SU-DHL-6 (cell line): Measurements from ENCODE around the gene GNAS.

ENCODE experiments used
- H2AFZ ChIP-seq: fragments of 200-600 bp; sonication (generic); 2 replicates; pipeline ENCODE4 v1.6.1; 2014; ENCODE audit warnings: low read depth, mild to moderate bottlenecking, moderate library complexity, mixed read lengths, antibody characterized with exemption, low read length; ENCODE audit not compliant: severe bottlenecking
- H3F3A ChIP-seq: fragments of 200-600 bp; shearing (Covaris generic); 2 replicates; pipeline ENCODE4 v1.6.0; 2016; ENCODE audit warnings: antibody characterized with exemption, mild to moderate bottlenecking; ENCODE audit not compliant: insufficient read depth
- H3K27ac ChIP-seq: fragments of 200-600 bp; sonication (generic); 2 replicates; pipeline ENCODE4 v1.5.1; 2016; ENCODE audit warnings: low read depth, mild to moderate bottlenecking, low read length, moderate library complexity, mixed read lengths
- H3K27me3 ChIP-seq: fragments of 200-600 bp; sonication (generic), shearing (Covaris generic); 2 replicates; pipeline ENCODE4 v1.6.0; 2014; ENCODE audit warnings: mild to moderate bottlenecking, low read length
- H3K36me3 ChIP-seq: fragments of 200-600 bp; sonication (generic); 2 replicates; pipeline ENCODE4 v1.6.1; 2014; ENCODE audit warnings: mild to moderate bottlenecking, low read length, mixed read lengths
- H3K4me2 ChIP-seq: fragments of 300-600, 200-600 bp; shearing (Covaris generic), sonication (generic); 2 replicates; pipeline ENCODE4 v1.6.0; 2014; ENCODE audit warnings: low read length, low read depth, mild to moderate bottlenecking; ENCODE audit not compliant: poor library complexity, severe bottlenecking
- H3K4me3 ChIP-seq: fragments of 200-600 bp; sonication (generic); 2 replicates; pipeline ENCODE4 v1.5.1; 2014; ENCODE audit warnings: antibody characterized with exemption, low read length, mild to moderate bottlenecking, mixed read lengths; ENCODE audit not compliant: insufficient read depth, poor library complexity, severe bottlenecking
- H3K79me2 ChIP-seq: fragments of 200-600 bp; sonication (generic); 2 replicates; pipeline ENCODE4 v1.6.1; 2014; ENCODE audit warnings: mild to moderate bottlenecking, low read length, moderate library complexity; ENCODE audit not compliant: insufficient read depth
- H3K9ac ChIP-seq: fragments of 200-600 bp; sonication (generic); 2 replicates; pipeline ENCODE4 v1.7.0; 2014; ENCODE audit warnings: mild to moderate bottlenecking, low read length
- H3K9me2 ChIP-seq: fragments of 200-600 bp; sonication (generic); replicated peaks from 2 replicates; pipeline ENCODE4 v1.6.1; 2014; ENCODE audit warnings: low read length; ENCODE audit not compliant: insufficient read depth
- H3K9me3 ChIP-seq: fragments of 200-600 bp; sonication (generic); 2 replicates; pipeline ENCODE4 v1.6.1; 2014; ENCODE audit warnings: low read length, mixed read lengths; ENCODE audit not compliant: insufficient read depth
- H4K20me1 ChIP-seq: fragments of 200-600 bp; sonication (generic); 2 replicates; pipeline ENCODE4 v1.6.1; 2014; ENCODE audit warnings: low read depth, mild to moderate bottlenecking, antibody characterized with exemption, low read length, moderate library complexity, mixed read lengths
- EZH2phosphoT487 ChIP-seq: fragments of 200-600 bp; sonication (generic), shearing (Covaris generic); conservative IDR thresholded peaks from 2 replicates; pipeline ENCODE4 v1.6.1; 2018; ENCODE audit warnings: mild to moderate bottlenecking, antibody characterized with exemption, low read length, moderate library complexity, mixed read lengths
- TF ChIP-seq, protein P1 (sequence below): fragments of 200-600 bp; sonication (generic); IDR thresholded peaks from one replicate; pipeline ENCODE4 v1.5.1; 2017; ENCODE audit warnings: antibody characterized with exemption, mild to moderate bottlenecking, low read length, moderate library complexity; ENCODE audit not compliant: insufficient read depth, poor library complexity, severe bottlenecking

GNAS gene

DNA sequence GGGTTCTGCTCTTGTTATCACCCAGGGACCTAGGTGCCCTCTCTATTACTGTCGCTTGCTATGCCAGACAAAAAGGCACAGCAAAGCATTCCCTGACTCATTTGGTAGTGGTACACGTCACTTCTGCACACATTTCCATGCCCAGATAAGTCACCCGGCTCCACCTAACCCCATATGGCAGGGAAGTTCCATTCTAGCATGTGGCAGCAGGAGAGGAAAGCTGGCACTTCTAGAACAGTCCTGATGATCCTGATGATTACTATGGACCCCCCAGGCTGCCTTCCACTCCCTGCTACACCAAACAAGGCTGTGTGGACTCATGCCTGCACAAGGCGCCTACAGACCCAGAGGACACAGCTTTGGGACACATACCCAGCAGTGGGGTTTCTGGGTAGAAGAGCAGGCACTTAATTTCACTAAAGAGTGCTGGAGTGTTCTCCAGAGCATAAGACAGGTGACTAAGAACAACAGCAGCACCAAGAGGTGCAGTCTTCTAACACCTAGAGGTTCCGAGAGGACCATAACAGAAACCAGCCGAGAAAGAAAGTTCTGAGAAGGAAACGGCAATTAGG lies 75.1 kb downstream of the GNAS start:
- Histone ChIP-seq H3K4me2 (no peak overlapping the region), H3K27me3 (no peaks in the 10 kb centered on the region), H3K9me3 (no peaks in the 10 kb centered on the region), H4K20me1 (no peaks in the 10 kb centered on the region), H3K9me2 (no peaks in the 10 kb centered on the region), H3F3A (no peaks in the 10 kb centered on the region), H2AFZ (no peak overlapping the region), H3K36me3 (no peaks in the 10 kb centered on the region), H3K79me2 (no peaks in the 10 kb centered on the region), H3K4me3 (no peak overlapping the region), H3K27ac (no peak overlapping the region), H3K9ac (no peak overlapping the region)
- no peak for TF ChIP-seq EZH2phosphoT487
- TF ChIP-seq, protein P1, sequence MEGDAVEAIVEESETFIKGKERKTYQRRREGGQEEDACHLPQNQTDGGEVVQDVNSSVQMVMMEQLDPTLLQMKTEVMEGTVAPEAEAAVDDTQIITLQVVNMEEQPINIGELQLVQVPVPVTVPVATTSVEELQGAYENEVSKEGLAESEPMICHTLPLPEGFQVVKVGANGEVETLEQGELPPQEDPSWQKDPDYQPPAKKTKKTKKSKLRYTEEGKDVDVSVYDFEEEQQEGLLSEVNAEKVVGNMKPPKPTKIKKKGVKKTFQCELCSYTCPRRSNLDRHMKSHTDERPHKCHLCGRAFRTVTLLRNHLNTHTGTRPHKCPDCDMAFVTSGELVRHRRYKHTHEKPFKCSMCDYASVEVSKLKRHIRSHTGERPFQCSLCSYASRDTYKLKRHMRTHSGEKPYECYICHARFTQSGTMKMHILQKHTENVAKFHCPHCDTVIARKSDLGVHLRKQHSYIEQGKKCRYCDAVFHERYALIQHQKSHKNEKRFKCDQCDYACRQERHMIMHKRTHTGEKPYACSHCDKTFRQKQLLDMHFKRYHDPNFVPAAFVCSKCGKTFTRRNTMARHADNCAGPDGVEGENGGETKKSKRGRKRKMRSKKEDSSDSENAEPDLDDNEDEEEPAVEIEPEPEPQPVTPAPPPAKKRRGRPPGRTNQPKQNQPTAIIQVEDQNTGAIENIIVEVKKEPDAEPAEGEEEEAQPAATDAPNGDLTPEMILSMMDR = no peak

DNA sequence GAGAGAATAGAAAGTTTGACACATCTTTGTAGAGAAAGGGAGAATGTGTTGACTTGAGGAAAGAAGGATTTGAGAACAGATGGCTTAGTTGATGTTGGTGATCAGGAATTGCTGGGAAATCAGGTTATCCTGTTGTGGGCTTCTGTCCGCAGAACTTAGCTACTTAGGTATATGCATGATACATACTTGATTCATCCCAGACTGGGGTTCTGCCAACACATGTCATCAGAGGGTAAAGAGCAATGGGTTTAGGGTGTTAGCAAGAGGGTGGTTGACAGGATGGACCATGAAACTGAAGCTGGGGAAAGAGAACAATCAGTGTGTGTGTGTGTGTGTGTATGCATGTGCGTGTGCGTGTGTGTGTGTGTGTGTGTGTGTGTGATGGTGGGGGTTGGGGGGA lies 78.0 kb downstream of the GNAS start:
- H3F3A ChIP-seq = no peaks in the 10 kb centered on the region
- no peak overlapping the region for H3K9ac ChIP-seq
- H3K79me2 ChIP-seq = no peaks in the 10 kb centered on the region
- H2AFZ ChIP-seq = no peak overlapping the region
- H3K9me2 ChIP-seq = no peaks in the 10 kb centered on the region
- no peak overlapping the region for H3K4me2 ChIP-seq
- H3K36me3 ChIP-seq = no peaks in the 10 kb centered on the region
- H3K4me3 ChIP-seq = no peak overlapping the region
- no peaks in the 10 kb centered on the region for H4K20me1 ChIP-seq
- TF ChIP-seq, protein P1 = no peak
- TF ChIP-seq EZH2phosphoT487 = no peak
- no peaks in the 10 kb centered on the region for H3K27me3 ChIP-seq
- no peaks in the 10 kb centered on the region for H3K9me3 ChIP-seq
- H3K27ac ChIP-seq = no peak overlapping the region

DNA sequence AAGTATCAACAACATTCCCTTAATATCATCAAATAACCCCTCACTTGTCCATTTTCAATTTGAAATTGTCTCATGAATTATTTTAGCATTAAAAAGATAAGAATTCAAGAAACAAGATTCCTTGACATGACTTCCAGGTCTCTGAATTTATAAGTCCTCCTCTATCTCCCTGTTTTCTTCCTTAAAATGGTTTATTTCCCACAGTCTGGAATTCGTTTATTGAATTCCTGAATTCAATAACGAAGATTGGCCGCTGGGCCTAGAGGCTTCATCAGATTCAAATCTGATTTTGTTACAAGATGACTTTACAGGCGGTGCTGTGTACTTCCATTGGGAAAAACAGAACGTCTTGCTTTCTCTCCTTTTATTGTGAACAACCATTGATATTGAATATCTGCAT lies 79.7 kb downstream of the GNAS start:
- H3K4me2 ChIP-seq = no peak overlapping the region
- TF ChIP-seq, protein P1 = no peak
- no peak for TF ChIP-seq EZH2phosphoT487
- no peak overlapping the region for H3K4me3 ChIP-seq
- H3K9me2 ChIP-seq = no peaks in the 10 kb centered on the region
- H3K79me2 ChIP-seq = no peaks in the 10 kb centered on the region
- no peak overlapping the region for H3K9ac ChIP-seq
- no peaks in the 10 kb centered on the region for H3F3A ChIP-seq
- H3K9me3 ChIP-seq = peaks cover 6% of the 10 kb centered on the region; the same call in 1 of the 2 replicates
- H3K27ac ChIP-seq = no peak overlapping the region
- H4K20me1 ChIP-seq = no peaks in the 10 kb centered on the region
- H3K36me3 ChIP-seq = no peaks in the 10 kb centered on the region
- H2AFZ ChIP-seq = no peak overlapping the region
- no peaks in the 10 kb centered on the region for H3K27me3 ChIP-seq
